ENCODE results near the gene RTCB.

The RTCB gene

DNA sequence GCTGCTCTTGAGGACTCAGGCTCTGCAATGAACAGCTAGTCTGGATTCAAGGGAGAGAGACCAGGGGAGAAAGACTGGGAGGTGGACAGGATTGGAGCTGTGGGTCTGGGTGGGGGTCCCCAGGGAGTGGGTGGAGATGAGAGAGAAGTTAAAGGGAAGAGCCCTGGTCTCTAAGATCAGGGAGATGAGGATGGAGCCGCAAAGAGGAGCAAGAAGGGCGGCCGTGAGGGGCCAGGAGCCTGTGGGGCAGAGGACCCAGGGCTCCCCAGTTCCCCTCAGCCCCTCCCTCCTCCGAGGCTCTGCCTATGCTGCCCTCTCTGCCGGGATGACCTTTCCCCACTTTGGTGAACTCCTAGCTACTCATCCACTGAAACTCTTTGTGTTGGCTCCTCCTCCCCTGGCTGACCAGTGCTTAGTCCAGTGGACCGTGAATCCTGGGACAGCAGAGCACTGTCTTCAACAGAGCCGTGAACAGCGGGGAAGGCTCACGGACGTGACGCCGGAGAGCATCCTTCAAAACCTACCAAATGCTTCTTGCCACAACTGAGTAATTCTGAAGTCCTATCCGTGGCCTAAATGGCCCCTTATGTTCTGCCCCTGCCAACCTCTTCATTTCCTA, 70.8 kb downstream of the RTCB start:
- in situ Hi-C loops (cut with MboI; ENCODE audit: low sequenced_read_pairs): no loop called here

DNA sequence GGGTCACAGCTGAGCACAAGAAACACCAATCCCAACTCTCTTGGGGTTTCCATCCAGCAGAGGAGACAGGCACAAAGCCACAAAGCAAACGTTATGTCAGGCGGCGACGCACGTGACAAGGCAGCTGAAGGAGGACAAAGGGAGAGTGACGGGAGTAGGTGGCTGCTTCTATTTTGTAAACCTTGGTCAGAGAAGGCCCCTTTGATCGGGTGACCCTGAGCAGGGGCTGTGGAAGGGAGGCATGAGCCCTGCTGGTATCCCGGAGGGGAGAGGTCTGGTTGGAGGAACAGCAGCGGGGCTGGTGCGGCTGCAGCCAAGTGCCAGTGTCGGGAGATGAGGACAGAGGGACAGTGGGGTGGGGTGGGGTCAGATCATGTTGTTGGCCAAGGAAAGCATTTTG, 71.6 kb downstream of the RTCB start:
- in situ Hi-C loops (cut with MboI; ENCODE audit: low sequenced_read_pairs): no loop called here

DNA sequence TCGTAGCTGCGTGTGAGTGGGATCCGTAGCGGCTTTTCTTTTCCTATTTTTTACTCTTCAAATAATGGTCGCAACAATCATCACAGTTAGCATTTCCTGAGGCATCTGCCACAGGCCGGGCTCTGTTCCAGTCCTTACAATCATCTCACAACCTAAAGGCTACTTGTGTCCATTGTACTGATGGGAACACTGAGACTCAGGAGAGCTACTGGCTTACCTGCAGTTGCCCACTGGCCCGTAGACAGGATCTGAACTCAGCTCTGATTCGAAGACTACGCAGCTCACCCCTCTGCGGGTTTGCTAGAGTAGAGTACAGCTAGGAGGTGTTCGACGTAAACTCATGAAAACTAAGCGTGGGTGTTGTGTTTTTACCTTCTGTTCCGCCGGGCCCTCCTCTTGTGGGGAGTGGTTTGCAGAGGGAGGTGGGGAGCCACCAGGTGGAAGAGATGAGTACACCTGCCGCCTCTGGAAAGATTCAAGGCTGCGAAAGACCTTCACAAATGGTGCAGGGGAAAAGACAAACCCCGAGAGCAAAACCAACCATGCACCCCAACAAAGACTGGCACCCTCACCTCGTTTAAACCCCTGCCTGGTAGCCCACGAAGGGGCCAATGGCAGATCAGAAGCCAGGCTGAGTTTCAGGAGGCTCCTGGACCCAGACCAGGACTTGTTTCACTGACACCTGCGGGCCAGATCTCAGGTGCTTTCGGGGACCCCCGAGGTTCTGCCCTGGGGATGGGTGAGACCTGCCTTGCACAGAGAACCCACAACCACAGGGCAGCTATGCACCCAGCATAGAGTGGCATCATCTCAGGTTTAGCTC, 72.6 kb downstream of the RTCB start:
- in situ Hi-C loops (cut with MboI; ENCODE audit: low sequenced_read_pairs): no loop called here

DNA sequence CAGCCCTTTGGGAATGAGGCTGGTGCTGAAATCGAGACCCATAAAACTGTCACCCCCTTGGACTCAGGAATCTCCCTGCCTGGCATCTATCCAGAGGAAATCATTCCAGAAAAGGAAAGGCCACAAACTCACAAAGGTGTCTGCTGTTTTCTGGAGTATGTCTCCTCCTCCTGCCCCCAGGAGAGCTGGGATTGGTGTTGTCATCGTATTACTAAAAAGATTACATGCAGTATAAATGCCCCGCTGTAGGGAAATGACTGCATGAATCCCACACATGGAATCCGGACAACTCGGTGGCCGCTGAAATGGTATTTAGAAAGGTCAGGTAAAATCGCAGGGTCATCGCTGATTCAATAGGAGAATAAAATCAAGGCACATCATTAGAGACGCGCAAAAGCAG, 73.3 kb downstream of the RTCB start:
- in situ Hi-C loops (cut with MboI; ENCODE audit: low sequenced_read_pairs): no loop called here

Data from HL-60/S4 treated with retinoic acid at 250 ng/mL for 4 days and 3 days (cell line).